Tibial nerve (tissue), 4 donors: ENCODE data around the gene ZNF827.

Source experiments
- CTCF ChIP-seq, 5 experiments: fragments of 200-600 bp in 3 of 5; fragments of 450-650 bp in 2 of 5; sonication (generic) in 3 of 5; IDR thresholded peaks; one replicate each; pipeline ENCODE4 v1.5.1; 2016 to 2019; ENCODE audit warnings: antibody characterized with exemption in 5 of 5, mild to moderate bottlenecking in 3 of 5, moderate library complexity in 2 of 5
- EP300 ChIP-seq, 2 donors: sonication (generic); formaldehyde crosslinking; IDR thresholded peaks; one replicate each; pipeline ENCODE4 v1.6.1; 2017; ENCODE audit warnings: antibody characterized with exemption in 2 of 2, mild to moderate bottlenecking in 1 of 2
- POLR2A ChIP-seq, 2 donors: fragments of 450-650 bp; IDR thresholded peaks; one replicate each; pipeline ENCODE4 v1.6.1; 2017; ENCODE audit warnings: antibody characterized with exemption in 2 of 2, mild to moderate bottlenecking in 2 of 2, moderate library complexity in 2 of 2

GRCh38 chr4:145883101-145883694 lies 55.4 kb downstream of the ZNF827 start:
- TF ChIP-seq CTCF (IDR thresholded peaks at IDR 0.05) (no peak), POLR2A (IDR thresholded peaks at IDR 0.05) (no peak), EP300 (IDR thresholded peaks at IDR 0.05) (no peak)
